Amygdala (tissue), 56 donors: ENCODE measurements around the gene CCNYL1.
A peak's percentile ranks its signal among the peaks of the same experiment; 100 is the strongest.

Experiments used
- DNase-seq, 56 donors: peaks; one replicate each; lab custom pipeline; 2025; lab: John Stamatoyannopoulos, UW

CCNYL1 gene

GRCh38 chr2:207783514-207783913 is 72.1 kb downstream of the CCNYL1 start:
- DNase-seq = no peak

DNA sequence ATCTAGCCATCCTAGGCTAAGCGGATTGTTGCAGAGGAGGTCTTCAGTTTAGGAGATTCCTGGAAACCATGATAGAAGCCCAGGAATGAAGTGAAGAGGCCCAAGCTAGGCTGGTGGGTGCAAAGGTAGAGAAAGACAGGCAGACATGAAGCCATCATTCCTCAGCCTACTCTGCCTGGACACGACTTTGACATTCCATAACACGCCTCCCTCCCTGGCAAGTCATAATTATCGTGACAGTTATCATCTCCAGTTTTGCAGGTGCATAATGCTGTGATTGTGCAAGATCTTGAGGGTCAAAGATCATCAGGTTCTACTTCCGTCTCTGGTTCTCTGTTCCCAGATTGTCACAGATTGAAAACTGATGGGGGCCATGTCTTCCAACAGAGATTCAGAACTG is 73.5 kb downstream of the CCNYL1 start:
- no peak for DNase-seq

GRCh38 chr2:207787017-207787416 is 75.6 kb downstream of the CCNYL1 start:
- no peak for DNase-seq

DNA sequence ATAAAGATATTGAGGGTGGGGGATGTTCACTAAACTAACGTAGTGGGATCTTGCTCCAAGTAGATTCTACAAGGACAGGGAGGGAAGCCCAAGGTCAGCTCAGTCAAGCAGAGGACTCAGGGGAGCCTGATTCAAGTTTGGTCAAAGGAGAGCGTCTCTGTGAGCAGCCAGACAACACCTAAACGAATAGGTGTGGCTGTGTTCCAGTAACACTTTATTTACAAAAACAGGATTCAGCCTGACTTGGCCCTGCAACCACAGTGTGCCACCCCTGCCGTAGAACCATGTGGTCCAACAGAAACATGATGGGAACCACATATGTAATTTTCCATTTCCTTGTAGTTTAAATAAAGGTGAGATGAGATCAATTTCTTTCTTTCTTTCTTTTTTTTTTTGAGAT is 76.4 kb downstream of the CCNYL1 start:
- no peak for DNase-seq

GRCh38 chr2:207790898-207791297 is 79.5 kb downstream of the CCNYL1 start:
- no peak for DNase-seq

DNA sequence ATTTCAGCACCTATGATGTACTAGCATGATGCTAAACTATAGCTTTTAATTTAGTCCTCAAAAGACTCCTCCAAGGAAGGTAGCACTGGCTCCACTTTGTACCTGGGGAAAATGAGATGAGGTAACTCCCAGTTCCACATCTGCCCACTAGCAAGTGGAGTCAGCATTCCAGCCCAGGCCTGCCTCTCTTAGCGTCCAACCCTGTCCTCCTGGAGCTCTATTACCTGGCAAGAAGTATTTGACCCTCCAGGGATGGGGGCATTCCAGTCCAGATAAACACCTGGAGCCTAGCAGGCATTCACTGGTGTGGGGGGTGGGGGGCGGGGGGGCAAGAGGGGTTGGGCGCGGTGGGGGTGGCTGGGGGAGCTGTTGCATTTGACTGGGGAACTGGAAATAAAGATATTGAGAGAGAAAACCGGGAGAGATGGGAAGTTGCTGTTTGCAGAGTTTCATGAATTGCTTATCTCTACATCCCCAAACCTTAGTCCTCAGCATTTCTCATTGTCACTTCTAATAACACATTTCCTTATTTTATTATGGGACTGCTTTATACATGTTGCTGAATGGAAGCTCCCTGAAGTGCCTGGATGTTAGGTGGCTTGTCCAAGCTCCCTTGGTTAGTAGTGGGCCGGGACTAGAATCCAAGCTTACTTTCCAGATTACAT is 80.3 kb downstream of the CCNYL1 start:
- no peak for DNase-seq

DNA sequence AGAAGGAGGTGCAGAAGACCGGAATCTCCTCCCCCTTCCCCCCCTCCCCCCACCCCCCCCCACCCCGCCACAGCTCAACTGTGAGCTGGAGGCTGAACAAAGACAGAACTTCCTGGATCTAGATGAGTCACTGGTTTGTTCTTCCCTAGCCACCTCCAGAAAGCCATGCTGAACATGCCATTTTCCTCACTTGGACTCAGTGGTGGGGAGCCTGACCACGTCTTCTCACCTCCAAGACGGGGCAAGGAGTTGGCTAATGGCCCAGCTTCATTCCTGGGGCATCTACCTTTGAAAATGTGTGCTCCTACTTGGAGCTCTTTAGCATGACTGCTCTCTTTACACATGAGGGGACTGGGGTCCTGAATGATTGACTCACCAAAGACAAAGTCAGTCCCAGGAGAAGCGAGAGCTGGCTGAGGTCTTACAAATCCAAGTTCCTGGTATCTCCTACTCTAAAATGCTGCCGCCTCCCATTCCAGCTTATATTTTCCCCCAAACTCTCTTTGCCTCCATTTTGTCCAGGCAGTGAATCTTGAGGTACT is 80.9 kb downstream of the CCNYL1 start:
- DNase-seq = peak in 2 of 56 donors; percentile 3 to 7

GRCh38 chr2:207796585-207797350 is 85.3 kb downstream of the CCNYL1 start:
- no peak for DNase-seq

DNA sequence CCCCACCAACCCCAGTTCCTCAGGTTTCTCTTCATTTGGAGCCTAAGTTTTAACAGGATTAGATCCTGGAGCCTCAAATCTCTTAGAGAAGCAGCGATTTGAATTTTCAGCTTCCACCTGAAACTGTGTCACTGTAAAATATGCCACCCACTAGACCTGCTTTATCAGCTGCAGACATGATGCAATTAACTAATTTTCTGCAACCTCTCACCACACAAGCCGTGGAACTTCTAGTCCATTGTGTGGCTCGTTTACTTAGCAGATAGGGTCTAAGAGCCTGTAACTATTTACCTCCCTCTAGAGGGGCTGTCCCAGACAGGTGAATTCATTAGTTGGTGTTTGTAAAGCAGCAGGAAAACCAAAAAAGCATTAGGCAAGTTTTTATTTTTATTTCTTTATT is 89.8 kb downstream of the CCNYL1 start:
- DNase-seq = no peak

DNA sequence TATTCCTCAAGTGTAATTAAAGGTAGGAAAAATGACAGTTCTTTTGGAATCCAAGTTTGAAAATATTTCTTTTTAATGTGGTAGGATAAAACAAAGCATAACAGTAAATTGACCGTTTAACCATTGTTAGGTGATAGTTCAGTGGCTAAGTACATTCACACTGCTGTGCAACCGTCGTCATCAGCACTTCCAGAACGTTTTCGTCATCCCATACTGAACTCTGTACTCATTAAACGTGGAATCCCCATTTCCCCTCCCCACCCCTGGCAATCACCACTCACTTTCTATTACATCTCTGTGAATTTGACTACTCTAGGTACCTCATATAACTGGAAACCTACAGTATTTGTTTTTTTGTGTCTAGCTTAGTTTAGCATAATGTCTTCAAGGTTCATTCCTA is 91.2 kb downstream of the CCNYL1 start:
- no peak for DNase-seq
